Measurements from ENCODE around the gene ZNF436.

ZNF436 gene

GRCh38 chr1:23369335-23370013 lies at the start of gene ZNF436:
Gene ZNF436, minus strand, starts transcription at chr1:23369836. Its CDS starts 1,831 bp downstream, at chr1:23368005.
- H3K27me3 ChIP-seq: no peaks in the 10 kb centered on the region
- H3K4me3 ChIP-seq: peak within 1 kb of the TSS; percentile 83
- H3K9me3 ChIP-seq: peaks cover 28% of the 10 kb centered on the region
- H4K20me1 ChIP-seq: no peaks in the 10 kb centered on the region
- peak within 1 kb of the TSS; percentile 92 for H3K27ac ChIP-seq
- H3K36me3 ChIP-seq: peaks cover 32% of the 10 kb centered on the region
- peaks cover 62% of the 10 kb centered on the region for H3K4me1 ChIP-seq
- H3K9ac ChIP-seq: peak within 1 kb of the TSS; percentile 89
- H3K4me2 ChIP-seq: peak within 1 kb of the TSS; percentile 97
- no peak for TF ChIP-seq Cebpa-rat (IDR thresholded peaks at IDR 0.05)

DNA sequence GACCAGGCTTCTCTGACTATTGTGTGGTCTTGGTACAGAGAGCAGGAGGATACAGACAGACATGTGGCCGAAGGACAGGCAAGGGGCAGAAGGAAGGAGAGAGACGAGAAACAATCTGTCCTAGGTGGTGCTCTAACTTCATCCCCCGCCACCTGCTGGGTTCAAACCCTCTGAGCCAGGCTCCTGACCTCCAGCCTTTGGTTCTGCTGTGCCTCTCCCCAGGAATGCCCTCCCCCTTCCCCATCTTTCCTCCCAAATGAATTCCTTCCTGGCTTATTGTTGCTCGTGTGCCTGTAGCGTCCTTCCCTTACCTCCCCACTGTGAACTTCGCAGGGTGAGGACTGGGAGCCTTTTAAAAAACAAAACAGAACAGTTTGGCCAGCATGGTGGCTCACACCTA lies 49.5 kb upstream of the ZNF436 start:
- Histone ChIP-seq H3K4me1 (peaks cover 10% of the 10 kb centered on the region), H3K4me3 (no peak overlapping the region), H3K9me3 (no peaks in the 10 kb centered on the region), H3K36me3 (no peaks in the 10 kb centered on the region), H3K4me2 (no peak overlapping the region), H3K9ac (no peak overlapping the region), H3K27me3 (peaks cover 25% of the 10 kb centered on the region), H3K27ac (no peak overlapping the region), H4K20me1 (no peaks in the 10 kb centered on the region; the same call in 1 of the 2 replicates)
- TF ChIP-seq Cebpa-rat (IDR thresholded peaks at IDR 0.05): no peak

GRCh38 chr1:23417570-23417969 lies 47.9 kb upstream of the ZNF436 start:
- no peak for TF ChIP-seq Cebpa-rat (IDR thresholded peaks at IDR 0.05)
- Histone ChIP-seq H3K9ac (no peak overlapping the region), H3K27ac (no peak overlapping the region), H3K27me3 (peaks cover 9% of the 10 kb centered on the region), H3K4me2 (no peak overlapping the region), H3K9me3 (no peaks in the 10 kb centered on the region), H4K20me1 (no peaks in the 10 kb centered on the region; the same call in 1 of the 2 replicates), H3K4me1 (peaks cover 5% of the 10 kb centered on the region), H3K4me3 (no peak overlapping the region), H3K36me3 (no peaks in the 10 kb centered on the region)

DNA sequence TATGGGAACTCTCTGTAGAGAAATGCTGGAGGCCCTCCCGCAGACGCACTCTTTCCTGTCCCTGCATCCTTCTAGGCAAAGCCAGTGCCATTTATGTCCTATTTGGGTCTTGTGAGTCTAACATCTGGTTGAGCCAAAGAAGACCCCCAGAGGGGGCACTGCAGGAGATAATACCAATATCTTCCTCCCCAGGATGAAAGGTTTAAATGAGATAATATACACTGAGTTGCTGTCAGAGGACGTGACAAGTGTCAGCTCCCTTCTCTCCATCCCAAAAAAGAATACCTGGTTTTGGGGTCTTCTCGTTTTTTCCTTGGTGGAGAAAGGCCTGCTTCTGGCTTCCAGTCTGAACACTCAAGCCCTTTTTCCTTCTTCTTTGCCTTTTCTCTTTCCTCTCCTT lies 47.3 kb upstream of the ZNF436 start:
- H3K36me3 ChIP-seq: no peaks in the 10 kb centered on the region
- no peaks in the 10 kb centered on the region for H3K9me3 ChIP-seq
- H3K9ac ChIP-seq: no peak overlapping the region
- no peak for TF ChIP-seq Cebpa-rat (IDR thresholded peaks at IDR 0.05)
- H3K4me2 ChIP-seq: no peak overlapping the region
- H3K27me3 ChIP-seq: peaks cover 3% of the 10 kb centered on the region
- H4K20me1 ChIP-seq: no peaks in the 10 kb centered on the region
- H3K4me3 ChIP-seq: no peak overlapping the region
- H3K4me1 ChIP-seq: no peaks in the 10 kb centered on the region
- no peak overlapping the region for H3K27ac ChIP-seq

DNA sequence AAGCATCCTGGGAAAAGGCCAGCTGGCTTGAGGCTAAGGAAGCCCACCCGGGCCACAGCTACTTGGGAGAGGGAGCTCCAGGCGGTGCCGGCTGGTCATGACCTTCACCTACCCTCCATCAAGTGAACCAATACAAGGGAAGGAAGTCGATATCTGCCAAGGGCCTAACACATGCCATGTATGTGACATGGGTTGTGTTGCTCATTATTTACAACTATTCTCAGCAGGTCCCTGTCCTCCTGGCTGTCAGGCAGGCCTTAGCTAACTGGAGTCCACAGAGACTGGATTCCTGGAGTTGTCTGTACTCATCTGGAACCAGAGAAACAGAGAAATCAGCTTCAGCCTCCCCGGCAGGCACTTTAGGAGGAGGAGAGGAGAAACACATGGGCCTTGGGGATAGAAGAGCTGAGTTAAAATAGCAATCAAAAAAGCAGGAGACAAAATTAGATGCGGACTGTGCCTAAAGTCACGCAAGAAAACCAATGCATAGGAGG lies 39.2 kb upstream of the ZNF436 start:
- Histone ChIP-seq H3K9me3 (no peaks in the 10 kb centered on the region), H3K36me3 (no peaks in the 10 kb centered on the region), H4K20me1 (no peaks in the 10 kb centered on the region), H3K9ac (no peak overlapping the region), H3K4me3 (no peak overlapping the region), H3K27ac (no peak overlapping the region), H3K4me2 (no peak overlapping the region), H3K27me3 (no peaks in the 10 kb centered on the region), H3K4me1 (peaks cover 7% of the 10 kb centered on the region)
- TF ChIP-seq Cebpa-rat (IDR thresholded peaks at IDR 0.05): no peak

GRCh38 chr1:23407016-23407630 lies 37.5 kb upstream of the ZNF436 start:
- TF ChIP-seq Cebpa-rat (IDR thresholded peaks at IDR 0.05): no peak

DNA sequence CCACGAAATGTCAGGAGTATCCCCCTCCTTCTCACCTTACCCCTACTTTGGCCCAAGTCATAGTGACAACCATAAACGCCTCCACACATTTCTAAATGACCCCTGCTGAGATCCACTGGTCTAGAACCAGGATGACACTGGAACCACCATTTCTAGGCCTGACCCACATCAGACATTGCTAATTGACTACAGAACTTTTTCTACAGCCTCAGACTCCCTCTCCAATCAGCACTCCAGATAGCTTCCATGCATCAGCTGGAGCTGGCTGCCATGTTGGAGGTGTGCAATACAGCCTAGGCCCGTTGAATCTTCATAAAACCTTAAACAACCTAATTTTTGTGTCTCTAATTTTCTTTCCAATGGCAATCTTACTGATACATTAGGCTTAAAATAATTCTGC lies 36.3 kb upstream of the ZNF436 start:
- Histone ChIP-seq H3K9ac (no peak overlapping the region), H3K27ac (no peak overlapping the region), H3K4me1 (peaks cover 31% of the 10 kb centered on the region), H3K27me3 (no peaks in the 10 kb centered on the region), H3K4me2 (no peak overlapping the region), H3K36me3 (no peaks in the 10 kb centered on the region), H4K20me1 (no peaks in the 10 kb centered on the region), H3K9me3 (no peaks in the 10 kb centered on the region), H3K4me3 (no peak overlapping the region)
- TF ChIP-seq Cebpa-rat (IDR thresholded peaks at IDR 0.05): no peak

More at GRCh38 chr1:23407016-23407630, 37.5 kb upstream of the ZNF436 start:
- H3K4me1 ChIP-seq: peaks cover 22% of the 10 kb centered on the region
- H3K27ac ChIP-seq: no peak overlapping the region
- H3K4me3 ChIP-seq: no peak overlapping the region
- H4K20me1 ChIP-seq: no peaks in the 10 kb centered on the region
- H3K27me3 ChIP-seq: no peaks in the 10 kb centered on the region
- H3K4me2 ChIP-seq: no peak overlapping the region
- H3K36me3 ChIP-seq: no peaks in the 10 kb centered on the region
- H3K9me3 ChIP-seq: no peaks in the 10 kb centered on the region
- no peak overlapping the region for H3K9ac ChIP-seq

DNA sequence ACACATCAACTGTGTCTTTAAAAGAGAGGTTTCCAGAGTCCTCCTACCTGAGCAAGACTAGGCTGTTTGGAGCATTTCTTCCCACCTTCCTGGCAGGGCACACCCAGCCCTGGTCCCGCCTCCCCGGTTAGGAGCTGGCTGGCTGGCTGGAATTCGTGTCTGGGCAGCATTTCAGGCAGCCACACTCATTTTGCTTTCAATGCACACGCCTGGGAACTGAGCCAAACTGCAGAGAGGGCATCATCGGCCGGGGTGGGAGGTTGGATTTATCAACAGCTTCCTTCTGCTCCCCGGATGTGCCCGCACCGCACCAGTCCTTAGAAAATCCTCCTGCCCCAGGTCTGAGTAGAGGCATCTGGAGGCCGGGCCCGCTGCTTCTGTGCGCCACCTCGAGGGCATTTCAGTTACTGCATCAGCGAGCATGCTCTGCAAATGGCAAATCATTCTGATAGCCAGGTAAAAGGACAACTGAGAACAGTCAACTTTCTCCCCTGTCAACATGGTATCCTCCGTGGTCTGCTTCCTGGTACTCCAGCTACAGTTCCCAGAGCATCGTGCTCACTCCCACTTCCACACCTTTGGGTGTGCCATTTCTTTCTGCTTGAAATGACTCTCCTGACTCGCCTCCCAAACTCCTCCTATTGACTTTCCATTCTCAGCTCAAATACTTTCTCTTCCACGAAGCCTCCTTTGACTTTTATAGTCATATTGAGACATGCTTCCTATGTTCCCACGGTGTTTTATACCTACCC lies 34.3 kb upstream of the ZNF436 start:
- Histone ChIP-seq H3K4me1 (peaks cover 32% of the 10 kb centered on the region), H3K4me2 (peak overlapping the region; percentile 53), H3K9me3 (no peaks in the 10 kb centered on the region), H3K27ac (no peak overlapping the region), H4K20me1 (no peaks in the 10 kb centered on the region), H3K27me3 (no peaks in the 10 kb centered on the region), H3K36me3 (no peaks in the 10 kb centered on the region), H3K4me3 (no peak overlapping the region), H3K9ac (no peak overlapping the region)
- TF ChIP-seq Cebpa-rat (IDR thresholded peaks at IDR 0.05): no peak

- Histone ChIP-seq H4K20me1 (no peaks in the 10 kb centered on the region), H3K9ac (no peak overlapping the region), H3K9me3 (no peaks in the 10 kb centered on the region), H3K4me1 (peaks cover 37% of the 10 kb centered on the region), H3K27me3 (no peaks in the 10 kb centered on the region), H3K4me2 (peak overlapping the region; percentile 53), H3K27ac (no peak overlapping the region), H3K36me3 (no peaks in the 10 kb centered on the region), H3K4me3 (no peak overlapping the region)
- TF ChIP-seq Cebpa-rat (IDR thresholded peaks at IDR 0.05): no peak
Measured at GRCh38 chr1:23403355-23403734, 33.7 kb upstream of the ZNF436 start.

GRCh38 chr1:23403038-23403336 lies 33.4 kb upstream of the ZNF436 start:
- Histone ChIP-seq H3K27me3 (no peaks in the 10 kb centered on the region), H4K20me1 (no peaks in the 10 kb centered on the region), H3K4me1 (peaks cover 39% of the 10 kb centered on the region), H3K4me2 (no peak overlapping the region), H3K4me3 (no peak overlapping the region), H3K9me3 (no peaks in the 10 kb centered on the region), H3K36me3 (no peaks in the 10 kb centered on the region), H3K9ac (no peak overlapping the region), H3K27ac (no peak overlapping the region)
- no peak for TF ChIP-seq Cebpa-rat (IDR thresholded peaks at IDR 0.05)

Measured in BLaER1 (cell line).